Uterus (tissue), 2 donors: ENCODE measurements around the gene CALU.

Experiments
- POLR2A ChIP-seq, 2 donors: fragments of 450-650 bp; IDR thresholded peaks; one replicate each; pipeline ENCODE4 v1.6.1; 2016; ENCODE audit warnings: antibody characterized with exemption in 2 of 2, mild to moderate bottlenecking in 1 of 2, moderate library complexity in 1 of 2
- TF ChIP-seq, protein P1 (sequence below), 4 experiments: fragments of 200-600 bp in 2 of 4; fragments of 450-650 bp in 2 of 4; sonication (generic) in 2 of 4; IDR thresholded peaks; one replicate each; pipeline ENCODE4 v1.5.1; 2016 to 2019; ENCODE audit warnings: antibody characterized with exemption in 4 of 4, mild to moderate bottlenecking in 2 of 4, moderate library complexity in 1 of 4

DNA sequence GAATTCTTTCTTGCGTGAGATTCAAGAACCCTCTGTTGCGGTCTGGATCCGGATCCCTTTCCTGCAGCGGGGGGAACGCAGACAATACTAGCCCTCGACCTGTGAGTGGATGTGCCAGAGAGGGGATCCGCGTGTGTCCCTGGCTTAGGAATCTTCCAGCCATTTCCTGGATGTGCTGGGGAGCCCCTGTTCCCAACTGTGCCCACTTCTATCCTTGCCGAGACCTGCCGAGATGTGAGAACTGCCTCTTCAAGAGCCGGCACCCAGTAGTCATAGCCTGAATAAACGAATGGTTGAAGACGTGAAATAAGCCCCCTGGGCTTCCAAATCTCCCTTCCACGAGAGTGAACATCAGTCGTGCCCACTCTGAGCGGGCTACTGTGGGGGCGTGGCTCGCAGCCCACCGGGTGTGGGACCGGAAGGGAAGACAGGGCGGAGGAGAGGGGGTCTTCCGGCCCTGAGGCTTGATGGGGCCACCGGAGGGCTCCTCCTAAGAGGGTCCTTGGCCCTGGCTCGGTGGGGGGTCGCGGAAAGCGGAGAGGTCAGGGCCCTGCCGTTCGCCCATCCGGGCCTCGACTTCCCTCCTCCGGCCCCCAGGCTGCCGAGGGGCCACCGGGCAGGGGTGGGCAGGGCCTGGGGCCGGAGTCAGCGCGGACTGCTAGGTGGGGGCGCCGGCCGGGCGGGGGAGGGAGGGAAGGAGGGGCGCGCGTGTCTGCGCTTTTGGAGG lies 51.3 kb downstream of the CALU start:
- TF ChIP-seq, protein P1, sequence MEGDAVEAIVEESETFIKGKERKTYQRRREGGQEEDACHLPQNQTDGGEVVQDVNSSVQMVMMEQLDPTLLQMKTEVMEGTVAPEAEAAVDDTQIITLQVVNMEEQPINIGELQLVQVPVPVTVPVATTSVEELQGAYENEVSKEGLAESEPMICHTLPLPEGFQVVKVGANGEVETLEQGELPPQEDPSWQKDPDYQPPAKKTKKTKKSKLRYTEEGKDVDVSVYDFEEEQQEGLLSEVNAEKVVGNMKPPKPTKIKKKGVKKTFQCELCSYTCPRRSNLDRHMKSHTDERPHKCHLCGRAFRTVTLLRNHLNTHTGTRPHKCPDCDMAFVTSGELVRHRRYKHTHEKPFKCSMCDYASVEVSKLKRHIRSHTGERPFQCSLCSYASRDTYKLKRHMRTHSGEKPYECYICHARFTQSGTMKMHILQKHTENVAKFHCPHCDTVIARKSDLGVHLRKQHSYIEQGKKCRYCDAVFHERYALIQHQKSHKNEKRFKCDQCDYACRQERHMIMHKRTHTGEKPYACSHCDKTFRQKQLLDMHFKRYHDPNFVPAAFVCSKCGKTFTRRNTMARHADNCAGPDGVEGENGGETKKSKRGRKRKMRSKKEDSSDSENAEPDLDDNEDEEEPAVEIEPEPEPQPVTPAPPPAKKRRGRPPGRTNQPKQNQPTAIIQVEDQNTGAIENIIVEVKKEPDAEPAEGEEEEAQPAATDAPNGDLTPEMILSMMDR (IDR thresholded peaks at IDR 0.05) = no peak
- no peak for TF ChIP-seq POLR2A (IDR thresholded peaks at IDR 0.05)
